Neural progenitor cell (in vitro differentiated cells): Measurements from ENCODE around the gene MYO1B. TPM values are rescaled to one million over a fixed set of nuclear protein-coding genes. Genes with fewer than 3 reads are reported as not detected.

Experiments used
- DNase-seq: peaks from one replicate; pipeline ENCODE4 v3.0.0-alpha.2; 2016; ENCODE audit warnings: low spot score
- H2AFZ ChIP-seq: fragments of 200-600 bp; sonication (generic); replicated peaks from 2 replicates; pipeline ENCODE4 v1.6.1; 2016; ENCODE audit warnings: antibody characterized with exemption
- H3F3A ChIP-seq: fragments of 200-600 bp; sonication (generic); 2 replicates; pipeline ENCODE4 v1.6.1; 2016; ENCODE audit warnings: antibody characterized with exemption, low read depth
- H3K27ac ChIP-seq: fragments of 200-600 bp; sonication (generic); 2 replicates; pipeline ENCODE4 v1.5.1; 2016; ENCODE audit warnings: mild to moderate bottlenecking
- H3K27me3 ChIP-seq: fragments of 200-600 bp; sonication (generic); 2 replicates; pipeline ENCODE4 v1.6.1; 2016; ENCODE audit warnings: mild to moderate bottlenecking, moderate library complexity
- H3K36me3 ChIP-seq: fragments of 200-600 bp; sonication (generic); 2 replicates; pipeline ENCODE4 v1.5.1; 2016
- H3K4me1 ChIP-seq: fragments of 200-600 bp; sonication (generic); 2 replicates; pipeline ENCODE4 v1.6.1; 2016; ENCODE audit warnings: mixed run types
- H3K4me2 ChIP-seq: fragments of 200-600 bp; sonication (generic); 2 replicates; pipeline ENCODE4 v1.6.1; 2016
- H3K4me3 ChIP-seq: fragments of 200-600 bp; sonication (generic); 2 replicates; pipeline ENCODE4 v1.5.1; 2016
- H3K79me2 ChIP-seq: fragments of 200-600 bp; sonication (generic); 2 replicates; pipeline ENCODE4 v1.6.1; 2016; ENCODE audit warnings: low read depth
- H3K9ac ChIP-seq: fragments of 200-600 bp; sonication (generic); 2 replicates; pipeline ENCODE4 v1.6.1; 2016
- H3K9me3 ChIP-seq: fragments of 200-600 bp; sonication (generic); 2 replicates; pipeline ENCODE4 v1.5.1; 2016; ENCODE audit warnings: low read depth
- H4K20me1 ChIP-seq: fragments of 200-600 bp; sonication (generic); 2 replicates; pipeline ENCODE4 v1.6.1; 2016; ENCODE audit warnings: low read depth
- H3K27ac Mint-ChIP-seq: 3 replicates; pipeline ENCODE4 v1.8.0; 2021; ENCODE audit warnings: mixed read lengths
- H3K27me3 Mint-ChIP-seq: 2 replicates; pipeline ENCODE4 v1.8.0; 2022; ENCODE audit warnings: low read depth, mild to moderate bottlenecking, inconsistent platforms, moderate library complexity, mixed read lengths; ENCODE audit not compliant: insufficient read depth
- H3K36me3 Mint-ChIP-seq: 3 replicates; pipeline ENCODE4 v1.8.0; 2021; ENCODE audit warnings: mixed read lengths
- H3K4me1 Mint-ChIP-seq: 3 replicates; pipeline ENCODE4 v1.8.0; 2021; ENCODE audit warnings: mixed read lengths
- H3K4me3 Mint-ChIP-seq: 3 replicates; pipeline ENCODE4 v1.8.0; 2021; ENCODE audit warnings: mild to moderate bottlenecking, moderate library complexity, mixed read lengths
- H3K9me3 Mint-ChIP-seq: 3 replicates; pipeline ENCODE4 v1.8.0; 2020; ENCODE audit warnings: mixed read lengths
- EZH2 ChIP-seq: fragments of 200-600 bp; sonication (generic); IDR thresholded peaks from 2 replicates; pipeline ENCODE4 v1.6.1; 2017; ENCODE audit warnings: antibody characterized with exemption, mild to moderate bottlenecking, moderate library complexity
- EZH2phosphoT487 ChIP-seq: fragments of 200-600 bp; sonication (generic); IDR thresholded peaks from 2 replicates; pipeline ENCODE4 v1.6.1; 2017; ENCODE audit warnings: antibody characterized with exemption
- total RNA-seq: library from RNA; depleted of rRNA; stranded (reverse); fragments of >200 nt; gene quantifications from 2 replicates; pipeline ENCODE4 v1.2.3, GENCODE V29; 2015; ENCODE audit warnings: low replicate concordance
- TF ChIP-seq, protein P1 (sequence below): fragments of 200-600 bp; sonication (generic); IDR thresholded peaks from 2 replicates; pipeline ENCODE4 v1.5.1; 2017; ENCODE audit warnings: antibody characterized with exemption, mild to moderate bottlenecking

The MYO1B gene
- total RNA-seq, 1 donor from 2014 or later: 88.0 TPM

DNA sequence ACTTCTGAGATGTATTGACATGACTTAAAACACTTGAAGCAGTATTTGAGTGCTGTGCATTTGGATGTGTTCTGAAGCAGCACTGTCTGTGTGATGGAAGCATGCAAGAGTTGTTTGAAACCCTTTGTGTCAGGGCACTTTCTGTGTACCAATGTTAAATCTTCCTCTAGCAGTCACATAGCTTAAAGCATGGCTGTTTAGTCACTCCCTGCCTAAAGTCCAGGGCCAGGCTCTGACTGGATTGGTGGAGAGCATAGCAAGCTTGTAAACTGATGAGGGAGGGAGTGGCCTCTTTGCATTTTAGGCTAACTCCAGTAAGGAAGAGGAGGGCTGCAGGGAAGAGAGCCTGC is 73.5 kb downstream of the MYO1B start:
- peaks cover 3% of the 10 kb centered on the region for H3K9me3 Mint-ChIP-seq
- Histone ChIP-seq H3K4me3 (no peak overlapping the region), H2AFZ (no peak overlapping the region), H3K4me2 (peak overlapping the region; percentile 25), H3K27me3 (no peaks in the 10 kb centered on the region), H3K27ac (no peak overlapping the region), H3K4me1 (peaks cover 30% of the 10 kb centered on the region), H4K20me1 (peaks cover 49% of the 10 kb centered on the region), H3K9ac (no peak overlapping the region), H3K79me2 (peaks cover 67% of the 10 kb centered on the region), H3K9me3 (no peaks in the 10 kb centered on the region), H3F3A (peaks cover 24% of the 10 kb centered on the region), H3K36me3 (peaks cover 6% of the 10 kb centered on the region)
- H3K4me3 Mint-ChIP-seq: no peak overlapping the region
- H3K36me3 Mint-ChIP-seq: peaks cover 8% of the 10 kb centered on the region
- peak; percentile 73 for DNase-seq
- peaks cover 2% of the 10 kb centered on the region for H3K27me3 Mint-ChIP-seq
- H3K27ac Mint-ChIP-seq: no peak overlapping the region
- H3K4me1 Mint-ChIP-seq: peaks cover 64% of the 10 kb centered on the region
- TF ChIP-seq, protein P1, sequence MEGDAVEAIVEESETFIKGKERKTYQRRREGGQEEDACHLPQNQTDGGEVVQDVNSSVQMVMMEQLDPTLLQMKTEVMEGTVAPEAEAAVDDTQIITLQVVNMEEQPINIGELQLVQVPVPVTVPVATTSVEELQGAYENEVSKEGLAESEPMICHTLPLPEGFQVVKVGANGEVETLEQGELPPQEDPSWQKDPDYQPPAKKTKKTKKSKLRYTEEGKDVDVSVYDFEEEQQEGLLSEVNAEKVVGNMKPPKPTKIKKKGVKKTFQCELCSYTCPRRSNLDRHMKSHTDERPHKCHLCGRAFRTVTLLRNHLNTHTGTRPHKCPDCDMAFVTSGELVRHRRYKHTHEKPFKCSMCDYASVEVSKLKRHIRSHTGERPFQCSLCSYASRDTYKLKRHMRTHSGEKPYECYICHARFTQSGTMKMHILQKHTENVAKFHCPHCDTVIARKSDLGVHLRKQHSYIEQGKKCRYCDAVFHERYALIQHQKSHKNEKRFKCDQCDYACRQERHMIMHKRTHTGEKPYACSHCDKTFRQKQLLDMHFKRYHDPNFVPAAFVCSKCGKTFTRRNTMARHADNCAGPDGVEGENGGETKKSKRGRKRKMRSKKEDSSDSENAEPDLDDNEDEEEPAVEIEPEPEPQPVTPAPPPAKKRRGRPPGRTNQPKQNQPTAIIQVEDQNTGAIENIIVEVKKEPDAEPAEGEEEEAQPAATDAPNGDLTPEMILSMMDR: no peak
- TF ChIP-seq EZH2: no peak
- no peak for TF ChIP-seq EZH2phosphoT487

DNA sequence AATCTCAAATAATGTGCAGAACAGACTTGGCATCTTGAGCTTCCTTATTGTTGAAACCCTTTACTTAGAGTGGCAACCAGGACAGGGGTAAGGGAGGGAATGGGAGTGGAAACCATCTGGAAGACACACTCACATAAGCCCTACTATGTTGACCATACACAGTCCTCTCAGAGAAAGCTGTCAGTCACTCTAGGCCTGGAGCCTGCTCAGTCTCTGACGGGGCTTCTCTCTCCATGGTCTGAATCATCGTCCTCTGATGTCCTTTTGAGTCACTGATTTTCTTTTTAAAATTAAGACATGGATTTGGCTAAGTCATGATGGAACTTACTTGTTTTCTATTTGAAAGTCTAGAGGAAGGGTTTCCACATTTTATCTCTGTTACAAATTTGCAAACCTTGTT is 74.0 kb downstream of the MYO1B start:
- Histone ChIP-seq H4K20me1 (peaks cover 49% of the 10 kb centered on the region), H3K36me3 (peaks cover 11% of the 10 kb centered on the region), H3K4me3 (no peak overlapping the region), H3K4me2 (no peak overlapping the region), H3K79me2 (peaks cover 70% of the 10 kb centered on the region), H2AFZ (no peak overlapping the region), H3K9ac (no peak overlapping the region), H3K4me1 (peaks cover 30% of the 10 kb centered on the region), H3K9me3 (no peaks in the 10 kb centered on the region), H3F3A (peaks cover 24% of the 10 kb centered on the region), H3K27ac (no peak overlapping the region), H3K27me3 (no peaks in the 10 kb centered on the region)
- H3K4me3 Mint-ChIP-seq: no peak overlapping the region
- TF ChIP-seq, protein P1: no peak
- TF ChIP-seq EZH2 (no peak), EZH2phosphoT487 (no peak)
- H3K36me3 Mint-ChIP-seq: peaks cover 6% of the 10 kb centered on the region
- H3K9me3 Mint-ChIP-seq: peaks cover 4% of the 10 kb centered on the region
- peaks cover 64% of the 10 kb centered on the region for H3K4me1 Mint-ChIP-seq
- no peak overlapping the region for H3K27ac Mint-ChIP-seq
- DNase-seq: no peak
- H3K27me3 Mint-ChIP-seq: peaks cover 2% of the 10 kb centered on the region

DNA sequence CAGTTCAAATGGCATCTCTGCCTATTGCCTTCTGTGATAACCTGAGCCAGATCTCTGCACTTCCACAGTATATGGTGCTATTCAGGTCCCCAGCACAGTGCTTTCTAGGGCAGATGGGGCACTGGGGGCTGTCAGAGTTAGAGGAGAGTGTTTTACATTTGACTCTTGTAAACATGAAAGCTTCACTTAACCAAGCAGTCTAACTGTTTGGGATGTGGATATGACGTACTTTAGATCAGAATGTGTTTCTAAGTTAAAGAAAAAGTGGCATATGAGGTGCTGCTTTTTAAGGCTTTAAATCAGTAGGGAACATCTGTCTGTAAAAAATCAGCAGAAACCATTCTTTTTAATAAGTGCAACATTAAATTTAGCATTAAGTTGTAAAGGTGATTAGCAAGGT is 75.7 kb downstream of the MYO1B start:
- H3F3A ChIP-seq: peaks cover 24% of the 10 kb centered on the region
- no peak overlapping the region for H3K4me3 ChIP-seq
- peaks cover 65% of the 10 kb centered on the region for H3K79me2 ChIP-seq
- Mint-ChIP-seq H3K9me3 (peaks cover 13% of the 10 kb centered on the region), H3K4me3 (no peak overlapping the region), H3K4me1 (peaks cover 64% of the 10 kb centered on the region), H3K36me3 (peaks cover 15% of the 10 kb centered on the region), H3K27me3 (peaks cover 5% of the 10 kb centered on the region), H3K27ac (peak overlapping the region; percentile 12)
- no peak for DNase-seq
- H3K27ac ChIP-seq: no peak overlapping the region
- no peaks in the 10 kb centered on the region for H3K27me3 ChIP-seq
- no peak overlapping the region for H3K9ac ChIP-seq
- peaks cover 30% of the 10 kb centered on the region for H3K4me1 ChIP-seq
- no peak overlapping the region for H2AFZ ChIP-seq
- H3K4me2 ChIP-seq: no peak overlapping the region
- peaks cover 41% of the 10 kb centered on the region for H4K20me1 ChIP-seq
- peaks cover 11% of the 10 kb centered on the region for H3K36me3 ChIP-seq
- TF ChIP-seq EZH2phosphoT487 (no peak), EZH2 (no peak)
- H3K9me3 ChIP-seq: no peaks in the 10 kb centered on the region

DNA sequence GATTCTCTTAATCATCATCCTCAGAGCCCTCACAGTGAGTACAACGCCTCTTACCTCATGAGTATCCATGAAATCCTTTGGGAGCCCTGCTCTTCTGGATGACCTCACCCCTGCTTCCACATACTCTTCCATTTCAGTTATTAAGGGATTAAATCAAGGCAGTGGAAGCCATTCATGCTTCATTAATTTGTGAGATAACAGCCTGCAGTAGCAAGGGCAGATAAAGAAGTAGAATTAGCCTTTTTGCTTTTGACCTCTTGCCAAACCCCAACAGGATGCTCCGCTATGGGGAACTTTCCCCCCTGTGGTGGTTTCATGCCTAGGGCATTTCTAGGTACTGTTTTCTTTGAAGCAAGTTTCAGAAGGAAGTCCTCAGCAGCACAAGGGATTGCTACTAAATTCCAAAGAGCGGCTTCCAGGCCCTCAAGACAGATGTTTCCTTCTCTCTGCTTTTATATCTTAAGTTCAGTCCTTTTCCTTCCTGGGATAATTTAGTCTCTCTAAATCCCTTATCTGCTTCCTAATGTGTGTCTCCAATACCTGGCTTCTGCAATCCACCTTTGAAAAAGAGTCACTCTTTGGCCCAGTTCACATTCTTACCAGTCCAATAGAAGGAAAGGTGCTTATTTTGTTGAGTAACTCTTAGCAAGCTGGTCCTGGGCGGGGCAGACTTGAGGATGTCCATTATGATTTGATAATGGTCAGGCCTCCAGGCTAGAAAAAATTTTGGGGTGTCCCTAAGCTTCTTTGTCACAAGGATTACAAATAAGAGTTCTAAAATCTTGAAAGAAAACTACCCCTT is 76.9 kb downstream of the MYO1B start:
- H4K20me1 ChIP-seq: peaks cover 36% of the 10 kb centered on the region
- H3K9me3 ChIP-seq: no peaks in the 10 kb centered on the region
- no peak overlapping the region for H3K4me3 ChIP-seq
- Mint-ChIP-seq H3K36me3 (peaks cover 16% of the 10 kb centered on the region), H3K9me3 (peaks cover 13% of the 10 kb centered on the region), H3K4me3 (no peak overlapping the region), H3K4me1 (peaks cover 56% of the 10 kb centered on the region), H3K27me3 (peaks cover 3% of the 10 kb centered on the region), H3K27ac (no peak overlapping the region)
- H3K4me2 ChIP-seq: peak overlapping the region; percentile 40
- TF ChIP-seq, protein P1: no peak
- TF ChIP-seq EZH2: no peak
- no peak for TF ChIP-seq EZH2phosphoT487
- DNase-seq: peak; percentile 53
- H3K79me2 ChIP-seq: peaks cover 66% of the 10 kb centered on the region
- no peaks in the 10 kb centered on the region for H3K27me3 ChIP-seq
- H3K36me3 ChIP-seq: peaks cover 11% of the 10 kb centered on the region
- no peak overlapping the region for H2AFZ ChIP-seq
- no peak overlapping the region for H3K27ac ChIP-seq
- peaks cover 24% of the 10 kb centered on the region for H3F3A ChIP-seq
- peaks cover 30% of the 10 kb centered on the region for H3K4me1 ChIP-seq
- no peak overlapping the region for H3K9ac ChIP-seq
